ENCODE results near the gene GET3. TPM values are rescaled to one million over a fixed set of nuclear protein-coding genes. Genes with fewer than 3 reads are reported as not detected.
"Not testable (repeated sequence)": the region's sequence is repeated elsewhere in the genome, so short reads cannot be mapped to it uniquely, and the experiment has no call there.

GET3 gene
- total RNA-seq, 2 experiments from 2014 or later, result 78.3 to 80.2 TPM

GRCh38 chr19:12725612-12726011, 11.7 kb upstream of the GET3 start:
- H3K27ac Mint-ChIP-seq, DNase-seq, H3K27me3 Mint-ChIP-seq, H3K9me3 Mint-ChIP-seq, H3K4me3 Mint-ChIP-seq: not testable (repeated sequence)
- H3K36me3 Mint-ChIP-seq, result peaks cover 50% of the 10 kb centered on the region
- peaks cover 21% of the 10 kb centered on the region for H3K4me1 Mint-ChIP-seq

DNA sequence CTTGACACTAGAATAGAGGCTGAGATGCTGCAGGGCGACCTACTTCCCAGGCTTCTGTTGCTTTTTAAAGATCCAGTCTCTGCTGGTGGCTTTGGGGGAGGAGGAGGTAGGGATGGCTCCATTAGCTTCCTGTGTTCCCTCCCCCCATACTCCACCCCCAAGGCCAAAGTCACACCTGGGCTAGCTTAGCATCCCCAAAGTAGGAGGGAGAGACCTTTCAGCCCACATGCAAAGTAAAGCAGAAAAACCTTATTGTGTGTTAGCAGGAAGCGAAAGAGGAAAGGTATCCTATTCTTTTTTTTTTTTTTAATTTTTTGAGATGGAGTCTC, 10.3 kb upstream of the GET3 start:
- Mint-ChIP-seq H3K36me3 (peaks cover 42% of the 10 kb centered on the region), H3K9me3 (no peaks in the 10 kb centered on the region), H3K27ac (peak overlapping the region; percentile 4)

DNA sequence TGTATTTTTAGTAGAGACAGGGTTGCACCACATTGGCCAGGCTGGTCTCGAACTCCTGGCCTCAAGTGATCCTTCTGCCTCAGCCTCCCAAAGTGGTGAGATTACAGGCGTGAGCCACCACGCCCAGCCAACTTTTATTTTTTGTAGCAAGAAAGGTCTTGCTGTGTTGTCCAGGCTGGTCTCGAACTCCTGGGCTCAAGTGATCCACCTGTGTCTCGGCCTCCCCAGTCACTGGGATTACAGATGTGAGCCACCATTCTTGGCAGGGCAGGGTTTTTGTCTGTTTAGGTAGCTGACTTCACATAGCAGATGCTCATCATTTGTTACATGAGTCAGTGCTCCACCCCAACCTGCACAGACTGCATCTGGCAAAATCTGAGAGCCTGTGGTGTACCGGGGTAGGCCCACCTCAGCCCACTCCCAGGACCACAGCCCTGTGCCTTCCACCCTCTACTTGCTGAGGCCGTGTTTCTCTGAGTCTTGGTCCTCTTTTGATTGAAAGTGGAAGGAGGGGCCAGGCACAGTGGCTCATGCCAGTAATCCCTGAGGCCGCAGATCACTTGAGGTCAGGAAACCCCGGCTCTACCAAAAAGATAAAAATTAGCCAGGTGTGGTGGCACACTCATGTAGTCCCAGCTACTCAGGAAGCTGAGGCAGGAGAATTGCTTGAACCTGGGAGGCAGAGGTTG, 9.4 kb upstream of the GET3 start:
- H3K36me3 Mint-ChIP-seq, result peaks cover 42% of the 10 kb centered on the region
- H3K4me1 Mint-ChIP-seq, result peaks cover 26% of the 10 kb centered on the region
- H3K27ac Mint-ChIP-seq, result no peak overlapping the region
- no peaks in the 10 kb centered on the region for H3K9me3 Mint-ChIP-seq
- no peak for DNase-seq
- H3K4me3 Mint-ChIP-seq, result no peak overlapping the region
- no peaks in the 10 kb centered on the region for H3K27me3 Mint-ChIP-seq

More for the DNA sequence above, 10.3 kb upstream of the GET3 start:
- Mint-ChIP-seq H3K27me3 (no peaks in the 10 kb centered on the region), H3K4me1 (peaks cover 19% of the 10 kb centered on the region), H3K4me3 (no peak overlapping the region)
- no peak for DNase-seq

GRCh38 chr19:12730064-12730463, 7.2 kb upstream of the GET3 start:
- no peak overlapping the region for H3K27ac Mint-ChIP-seq
- H3K27me3 Mint-ChIP-seq, result no peaks in the 10 kb centered on the region
- no peak overlapping the region for H3K4me3 Mint-ChIP-seq
- no peaks in the 10 kb centered on the region for H3K9me3 Mint-ChIP-seq
- no peak for DNase-seq
- peaks cover 45% of the 10 kb centered on the region for H3K36me3 Mint-ChIP-seq
- H3K4me1 Mint-ChIP-seq, result peaks cover 25% of the 10 kb centered on the region

DNA sequence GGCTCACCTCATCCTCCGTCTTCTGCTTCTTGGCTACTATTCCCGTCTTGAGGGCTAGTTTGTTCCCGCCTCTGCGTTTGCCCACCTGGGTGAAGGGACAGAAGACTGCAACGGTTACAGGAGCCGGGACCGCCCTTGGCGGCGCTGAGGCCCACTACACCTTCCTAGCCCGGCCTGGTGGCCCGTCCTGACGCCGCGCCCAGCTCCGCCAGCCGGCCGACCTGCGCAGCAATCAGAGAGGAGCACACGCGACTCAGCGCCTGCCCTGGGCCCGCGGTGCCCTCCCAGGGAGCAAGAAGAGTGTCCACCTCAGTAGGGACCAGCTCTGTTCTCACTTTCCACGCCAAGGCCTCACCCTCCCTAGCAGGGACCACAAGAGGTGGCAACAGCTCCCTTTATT, 6.0 kb upstream of the GET3 start:
- Mint-ChIP-seq H3K4me3 (no peak overlapping the region), H3K27me3 (no peaks in the 10 kb centered on the region), H3K27ac (peak overlapping the region; percentile 29), H3K4me1 (peaks cover 27% of the 10 kb centered on the region), H3K36me3 (peaks cover 45% of the 10 kb centered on the region), H3K9me3 (no peaks in the 10 kb centered on the region)
- DNase-seq, result no peak

DNA sequence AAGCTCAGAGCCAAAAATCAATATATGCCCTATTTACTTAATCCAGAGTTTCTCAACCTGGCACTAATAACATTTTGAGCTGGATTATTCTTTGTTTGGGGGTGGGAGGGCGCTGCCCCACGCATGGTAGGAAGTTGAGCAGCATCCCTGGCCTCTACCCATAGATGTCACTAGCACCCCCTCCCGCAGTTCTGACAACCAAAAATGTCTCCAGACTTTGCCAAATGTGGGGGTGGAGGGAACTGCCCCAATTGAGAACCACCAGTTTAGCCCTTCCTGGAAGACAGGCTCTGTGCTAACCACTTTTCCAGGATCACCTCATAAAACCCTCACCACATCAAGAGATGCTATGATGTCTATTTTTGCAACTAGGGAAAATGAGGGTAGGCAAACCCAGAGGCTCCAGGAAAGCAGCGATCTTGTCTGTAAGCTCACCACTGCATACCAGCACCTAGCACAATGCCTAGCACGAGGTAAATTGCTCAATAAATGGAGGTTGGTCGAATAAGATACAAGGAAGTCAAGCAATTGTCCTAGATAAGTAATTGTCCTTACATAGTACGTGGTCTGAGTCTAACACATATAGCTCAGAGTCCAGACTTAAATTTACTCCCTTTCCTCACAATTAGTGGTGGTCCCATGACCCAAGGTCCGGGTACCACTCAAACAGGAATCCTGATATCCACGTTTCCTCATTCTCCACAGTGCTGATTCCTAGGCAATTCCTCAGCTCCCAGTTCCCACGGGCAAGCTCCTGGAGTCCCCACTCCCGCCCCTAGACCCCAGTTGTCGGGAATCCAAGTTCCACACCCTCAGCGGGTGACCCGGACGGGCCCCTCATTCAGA, 3.7 kb upstream of the GET3 start:
- Mint-ChIP-seq H3K9me3 (no peaks in the 10 kb centered on the region), H3K4me1 (peaks cover 37% of the 10 kb centered on the region), H3K4me3 (peak overlapping the region; percentile 96)

GRCh38 chr19:12737835-12738351, 596 bp downstream of the GET3 start:
- DNase-seq, result no peak
- Mint-ChIP-seq H3K36me3 (peaks cover 28% of the 10 kb centered on the region), H3K27me3 (no peaks in the 10 kb centered on the region), H3K9me3 (no peaks in the 10 kb centered on the region), H3K4me3 (peak overlapping the region; percentile 100), H3K27ac (peak overlapping the region; percentile 99), H3K4me1 (peaks cover 25% of the 10 kb centered on the region)

More for the DNA sequence above, 3.7 kb upstream of the GET3 start:
- H3K27me3 Mint-ChIP-seq, result no peaks in the 10 kb centered on the region
- peak overlapping the region; percentile 97 for H3K27ac Mint-ChIP-seq
- peaks cover 38% of the 10 kb centered on the region for H3K36me3 Mint-ChIP-seq
- peak; percentile 70 for DNase-seq

GRCh38 chr19:12745166-12745897, 8.0 kb downstream of the GET3 start:
- no peak overlapping the region for H3K27ac Mint-ChIP-seq
- H3K4me3 Mint-ChIP-seq, result no peak overlapping the region
- no peak for DNase-seq
- peaks cover 38% of the 10 kb centered on the region for H3K36me3 Mint-ChIP-seq
- no peaks in the 10 kb centered on the region for H3K4me1 Mint-ChIP-seq
- peaks cover 5% of the 10 kb centered on the region for H3K27me3 Mint-ChIP-seq
- H3K9me3 Mint-ChIP-seq, result peaks cover 6% of the 10 kb centered on the region

GRCh38 chr19:12748489-12748888, 11.2 kb downstream of the GET3 start:
- no peak for DNase-seq
- Mint-ChIP-seq H3K27ac (no peak overlapping the region), H3K4me1 (no peaks in the 10 kb centered on the region), H3K36me3 (peaks cover 30% of the 10 kb centered on the region), H3K4me3 (no peak overlapping the region), H3K9me3 (peaks cover 6% of the 10 kb centered on the region), H3K27me3 (peaks cover 24% of the 10 kb centered on the region)

GRCh38 chr19:12749938-12750521, 12.7 kb downstream of the GET3 start:
- Mint-ChIP-seq H3K27me3 (peaks cover 35% of the 10 kb centered on the region), H3K36me3 (peaks cover 25% of the 10 kb centered on the region), H3K27ac (no peak overlapping the region), H3K4me1 (no peaks in the 10 kb centered on the region), H3K9me3 (peaks cover 6% of the 10 kb centered on the region), H3K4me3 (no peak overlapping the region)
- DNase-seq, result no peak

GRCh38 chr19:12750851-12751250, 13.6 kb downstream of the GET3 start:
- Mint-ChIP-seq H3K9me3 (peaks cover 6% of the 10 kb centered on the region), H3K4me3 (no peak overlapping the region), H3K36me3 (peaks cover 23% of the 10 kb centered on the region), H3K4me1 (no peaks in the 10 kb centered on the region), H3K27ac (no peak overlapping the region), H3K27me3 (peaks cover 42% of the 10 kb centered on the region)
- DNase-seq, result no peak

GRCh38 chr19:12751635-12752034, 14.3 kb downstream of the GET3 start, which contains the start of gene BEST2:
Gene BEST2, plus strand, starts transcription at chr19:12751791. Its CDS starts 802 bp downstream, at chr19:12752593.
- no peak within 1 kb of the TSS for H3K27ac Mint-ChIP-seq
- H3K27me3 Mint-ChIP-seq, result peaks cover 47% of the 10 kb centered on the region
- H3K4me3 Mint-ChIP-seq, result no peak within 1 kb of the TSS
- H3K4me1 Mint-ChIP-seq, result no peaks in the 10 kb centered on the region
- no peak for DNase-seq
- peaks cover 6% of the 10 kb centered on the region for H3K9me3 Mint-ChIP-seq
- peaks cover 17% of the 10 kb centered on the region for H3K36me3 Mint-ChIP-seq

DNA sequence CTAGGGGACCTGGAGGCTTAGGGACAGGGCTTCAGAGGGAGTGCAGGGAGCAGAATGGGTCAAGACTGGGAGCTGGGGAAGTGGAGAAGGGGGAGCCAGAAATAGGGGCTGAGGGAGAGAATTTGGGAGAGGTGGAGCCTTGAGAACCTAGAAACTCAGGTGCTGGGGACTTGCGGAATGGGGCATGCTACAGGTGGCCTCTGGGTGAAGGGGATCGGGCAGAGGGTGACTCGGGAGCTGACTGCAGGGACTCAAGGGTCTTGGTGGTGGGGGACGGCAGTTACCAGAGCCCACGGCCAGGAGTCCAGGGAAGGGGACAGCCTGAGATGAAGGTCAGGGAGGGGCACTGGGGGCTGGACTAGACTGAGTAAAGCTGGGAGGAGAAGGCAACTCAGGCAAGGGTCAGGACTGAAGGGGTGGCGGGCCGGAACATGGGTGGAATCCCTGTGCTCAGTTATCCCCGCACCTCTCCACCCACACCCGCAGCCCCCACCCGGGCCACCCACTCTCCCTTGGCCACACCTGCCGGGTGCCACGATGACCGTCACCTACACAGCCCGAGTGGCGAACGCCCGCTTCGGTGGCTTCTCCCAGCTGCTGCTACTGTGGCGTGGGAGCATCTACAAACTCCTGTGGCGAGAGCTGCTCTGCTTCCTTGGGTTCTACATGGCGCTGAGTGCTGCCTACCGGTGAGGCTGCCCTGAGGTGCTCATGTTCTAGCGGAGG, 14.9 kb downstream of the GET3 start:
- peaks cover 12% of the 10 kb centered on the region for H3K36me3 Mint-ChIP-seq
- no peak for DNase-seq
- H3K27ac Mint-ChIP-seq, result no peak overlapping the region
- peaks cover 47% of the 10 kb centered on the region for H3K27me3 Mint-ChIP-seq
- H3K4me3 Mint-ChIP-seq, result no peak overlapping the region
- H3K9me3 Mint-ChIP-seq, result peaks cover 6% of the 10 kb centered on the region
- H3K4me1 Mint-ChIP-seq, result no peaks in the 10 kb centered on the region

Data from activated naive CD8-positive, alpha-beta T cell treated with anti-CD3 and anti-CD28 coated beads for 36 hours (primary cell).